SKM-1 (cell line): ENCODE results near the gene ATRNL1.

Experiments
- DNase-seq: peaks from one replicate; lab custom pipeline; 2025; ENCODE audit not compliant: unreplicated experiment; lab: John Stamatoyannopoulos, UW

Gene ATRNL1, protein sequence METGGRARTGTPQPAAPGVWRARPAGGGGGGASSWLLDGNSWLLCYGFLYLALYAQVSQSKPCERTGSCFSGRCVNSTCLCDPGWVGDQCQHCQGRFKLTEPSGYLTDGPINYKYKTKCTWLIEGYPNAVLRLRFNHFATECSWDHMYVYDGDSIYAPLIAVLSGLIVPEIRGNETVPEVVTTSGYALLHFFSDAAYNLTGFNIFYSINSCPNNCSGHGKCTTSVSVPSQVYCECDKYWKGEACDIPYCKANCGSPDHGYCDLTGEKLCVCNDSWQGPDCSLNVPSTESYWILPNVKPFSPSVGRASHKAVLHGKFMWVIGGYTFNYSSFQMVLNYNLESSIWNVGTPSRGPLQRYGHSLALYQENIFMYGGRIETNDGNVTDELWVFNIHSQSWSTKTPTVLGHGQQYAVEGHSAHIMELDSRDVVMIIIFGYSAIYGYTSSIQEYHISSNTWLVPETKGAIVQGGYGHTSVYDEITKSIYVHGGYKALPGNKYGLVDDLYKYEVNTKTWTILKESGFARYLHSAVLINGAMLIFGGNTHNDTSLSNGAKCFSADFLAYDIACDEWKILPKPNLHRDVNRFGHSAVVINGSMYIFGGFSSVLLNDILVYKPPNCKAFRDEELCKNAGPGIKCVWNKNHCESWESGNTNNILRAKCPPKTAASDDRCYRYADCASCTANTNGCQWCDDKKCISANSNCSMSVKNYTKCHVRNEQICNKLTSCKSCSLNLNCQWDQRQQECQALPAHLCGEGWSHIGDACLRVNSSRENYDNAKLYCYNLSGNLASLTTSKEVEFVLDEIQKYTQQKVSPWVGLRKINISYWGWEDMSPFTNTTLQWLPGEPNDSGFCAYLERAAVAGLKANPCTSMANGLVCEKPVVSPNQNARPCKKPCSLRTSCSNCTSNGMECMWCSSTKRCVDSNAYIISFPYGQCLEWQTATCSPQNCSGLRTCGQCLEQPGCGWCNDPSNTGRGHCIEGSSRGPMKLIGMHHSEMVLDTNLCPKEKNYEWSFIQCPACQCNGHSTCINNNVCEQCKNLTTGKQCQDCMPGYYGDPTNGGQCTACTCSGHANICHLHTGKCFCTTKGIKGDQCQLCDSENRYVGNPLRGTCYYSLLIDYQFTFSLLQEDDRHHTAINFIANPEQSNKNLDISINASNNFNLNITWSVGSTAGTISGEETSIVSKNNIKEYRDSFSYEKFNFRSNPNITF (N-terminal part only)

DNA sequence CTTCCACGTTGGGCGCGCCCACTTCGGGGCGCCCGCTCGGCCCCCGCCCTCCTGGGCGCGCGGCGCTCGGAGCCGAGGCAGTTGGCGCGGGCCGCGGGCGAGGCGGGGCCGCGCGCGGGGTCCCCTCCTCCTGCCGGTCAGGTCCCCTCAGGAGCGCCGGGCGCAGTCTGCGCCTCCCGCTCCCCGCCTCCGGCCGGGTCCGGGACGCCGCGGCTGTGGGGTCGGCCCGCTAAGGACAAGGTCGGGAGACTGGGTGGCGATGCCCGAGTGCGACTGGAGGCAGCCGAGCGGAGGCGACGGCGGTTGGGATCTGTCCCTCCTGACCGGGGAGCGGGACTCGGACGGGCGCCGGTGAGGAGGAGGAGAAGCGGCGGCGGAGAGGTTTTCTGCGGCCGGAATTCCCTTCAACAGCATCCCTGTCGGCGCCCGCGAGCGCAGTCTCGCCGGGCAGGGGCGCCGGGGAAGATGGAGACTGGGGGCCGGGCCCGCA is at the start of gene ATRNL1:
Gene ATRNL1, plus strand, starts transcription at position 80 of the 490 bp plus-strand sequence. Its CDS starts 386 bp downstream, at position 466.
- no peak for DNase-seq

DNA sequence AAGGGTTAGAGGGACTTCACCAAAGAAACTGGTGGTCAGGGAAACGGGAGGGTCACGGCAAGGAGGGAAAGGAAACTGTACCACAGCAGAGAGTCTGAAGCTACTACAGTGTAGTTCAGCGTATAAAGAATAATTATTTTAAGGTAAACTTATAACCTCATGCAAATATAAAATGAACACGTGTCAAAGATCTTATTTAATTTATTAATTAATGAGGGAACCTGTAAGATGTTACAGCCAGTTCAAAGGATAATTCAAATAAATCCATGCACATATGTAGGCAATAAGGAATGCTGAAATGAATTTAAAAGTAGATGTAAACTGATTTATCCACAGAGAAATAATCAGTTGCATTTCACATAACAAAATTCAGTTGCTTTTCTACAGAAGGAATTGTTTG is 49.4 kb upstream of the ATRNL1 start:
- no peak for DNase-seq

DNA sequence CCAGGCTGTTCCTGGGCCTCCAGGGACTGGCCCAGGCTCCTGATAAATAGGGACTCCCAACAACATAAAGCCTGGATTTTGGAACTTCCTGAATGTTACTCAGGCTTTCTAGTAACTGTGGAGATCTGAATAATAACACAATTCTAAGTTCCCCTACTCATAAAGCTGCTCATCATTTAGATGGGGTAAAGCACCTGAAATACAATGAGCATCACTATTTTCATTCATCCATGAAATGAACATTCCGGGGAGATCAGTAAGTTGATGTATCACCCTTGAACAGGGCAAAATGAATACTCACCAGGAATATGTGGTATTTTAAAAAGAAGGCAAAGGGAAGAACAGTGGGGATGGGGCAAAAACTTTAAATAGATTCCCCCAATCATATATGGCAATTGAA is 48.3 kb upstream of the ATRNL1 start:
- no peak for DNase-seq

DNA sequence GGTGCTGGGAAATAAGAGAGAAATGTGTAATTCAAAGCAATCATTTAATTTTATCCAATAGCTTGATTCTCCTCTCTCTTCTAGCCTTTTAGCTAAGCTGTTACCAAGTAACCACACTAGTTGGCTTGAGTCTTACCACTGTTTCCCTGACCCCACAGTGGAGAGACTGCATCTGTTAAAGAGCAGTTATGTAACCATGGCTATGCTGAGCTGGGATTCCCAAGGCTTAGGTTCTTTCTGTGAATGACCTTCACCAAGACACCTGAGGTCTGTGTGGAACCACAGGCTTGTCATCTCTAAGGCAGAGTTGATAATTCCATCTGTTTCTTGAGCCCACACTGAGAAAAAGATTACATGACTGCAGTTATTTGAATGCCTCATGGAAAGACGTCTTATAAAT is 47.7 kb upstream of the ATRNL1 start:
- no peak for DNase-seq

DNA sequence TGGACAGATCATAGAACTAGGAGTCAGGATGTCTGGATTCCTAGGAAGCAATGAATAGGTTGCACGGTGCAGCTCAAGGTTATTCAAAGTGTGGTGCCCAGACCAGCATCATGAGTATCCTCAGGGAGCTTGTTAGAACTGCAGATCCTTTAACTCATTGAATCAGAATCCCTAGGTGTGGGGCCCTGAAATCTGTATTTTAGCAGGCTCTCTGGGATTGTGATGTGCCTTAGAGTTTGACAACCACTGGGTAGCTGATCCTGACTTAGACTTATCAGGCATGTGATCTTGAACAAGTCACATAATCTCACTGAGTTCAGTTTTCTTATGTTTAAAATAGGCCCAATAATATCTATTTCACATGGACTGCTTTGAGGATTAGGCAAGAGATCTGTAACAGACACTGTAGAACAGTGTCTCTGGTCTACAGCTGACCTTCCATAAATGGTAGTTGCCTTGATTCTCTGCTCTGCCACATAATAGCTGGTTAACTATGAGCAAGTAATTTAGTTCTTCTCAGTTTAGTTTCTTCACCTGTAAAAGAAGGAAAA is 46.4 kb upstream of the ATRNL1 start:
- DNase-seq, result no peak

DNA sequence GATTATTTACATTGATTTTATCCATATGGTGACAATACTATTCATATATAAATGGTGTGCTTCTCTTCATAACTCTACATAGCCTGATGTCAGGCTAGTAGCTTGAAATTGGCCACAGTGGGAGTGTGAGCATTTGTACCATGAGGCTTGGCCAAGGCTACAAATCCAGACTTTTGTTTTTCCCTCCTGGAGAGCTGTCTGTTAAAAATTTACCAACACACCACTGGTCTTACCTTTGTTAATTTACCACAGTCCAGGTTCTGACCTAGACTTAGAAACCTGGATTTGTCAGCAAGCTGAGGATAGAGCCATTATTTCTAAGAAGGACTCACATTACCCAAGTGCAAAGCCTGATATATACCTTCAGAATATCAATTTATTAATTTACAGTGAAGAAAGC is 45.5 kb upstream of the ATRNL1 start:
- no peak for DNase-seq

DNA sequence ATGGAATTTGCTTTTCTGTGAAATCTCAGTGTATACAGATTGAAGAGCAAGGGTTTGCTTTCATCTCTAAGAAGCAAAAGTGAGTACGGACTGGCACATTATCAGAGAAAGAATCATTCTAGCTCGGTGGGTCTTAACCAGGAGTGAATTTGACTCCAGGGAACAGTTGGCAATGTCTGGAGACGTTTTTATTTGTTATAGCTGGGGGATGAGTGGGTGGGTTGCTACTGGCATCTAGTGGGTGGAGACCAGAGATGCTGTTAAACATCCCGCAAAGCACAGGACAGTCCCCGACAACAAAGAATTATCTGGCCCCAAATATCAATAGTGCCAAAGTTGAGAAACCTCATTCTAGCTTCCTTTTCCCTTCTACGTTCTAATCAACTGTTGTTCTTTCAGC is 43.8 kb upstream of the ATRNL1 start:
- DNase-seq, result no peak

DNA sequence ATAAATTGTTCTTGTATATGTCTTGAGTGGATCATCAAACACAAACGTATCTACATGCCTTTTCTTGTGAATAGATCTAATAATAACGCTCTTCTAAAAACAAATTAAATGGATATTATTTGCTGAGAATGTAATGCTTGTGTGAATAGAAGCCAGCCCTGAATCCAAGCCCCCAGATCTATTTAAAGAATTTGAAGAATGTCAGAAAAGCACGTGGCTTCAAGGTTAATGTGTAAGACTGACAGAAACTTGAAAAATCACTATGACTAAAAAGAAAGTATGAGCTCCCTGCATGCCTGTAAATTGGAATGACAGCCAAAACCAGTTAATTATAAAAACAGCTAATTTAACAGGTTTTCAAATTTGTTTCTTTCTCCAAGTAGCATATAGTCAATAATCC is 43.2 kb upstream of the ATRNL1 start:
- no peak for DNase-seq

DNA sequence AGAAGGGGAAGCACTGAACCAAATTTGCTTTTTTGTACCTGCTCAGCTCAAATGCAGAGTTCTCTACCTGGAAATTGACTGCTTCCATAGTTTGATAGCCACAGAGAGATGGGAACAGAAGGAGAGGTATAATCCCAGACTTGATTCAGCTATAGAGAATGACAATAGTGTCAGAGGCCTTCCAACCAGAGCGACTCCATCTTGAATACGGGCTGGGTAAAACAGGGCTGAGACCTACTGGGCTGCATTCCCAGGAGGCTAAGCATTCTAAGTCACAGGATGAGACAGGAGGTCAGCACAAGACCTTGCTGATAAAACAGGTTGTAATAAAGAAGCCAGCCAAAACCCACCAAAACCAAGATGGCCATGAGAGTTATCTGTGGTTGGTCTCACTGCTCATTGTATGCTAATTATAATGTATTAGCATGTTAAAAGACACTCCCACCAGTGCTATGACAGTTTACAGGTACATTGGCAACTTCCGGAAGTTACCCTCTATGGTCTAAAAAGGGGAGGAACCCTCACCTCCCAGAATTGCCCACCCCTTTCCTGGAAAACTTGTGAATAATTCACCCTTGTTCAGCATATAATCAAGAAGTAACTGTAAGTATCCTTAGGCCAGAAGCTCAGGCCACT is 42.7 kb upstream of the ATRNL1 start:
- no peak for DNase-seq

DNA sequence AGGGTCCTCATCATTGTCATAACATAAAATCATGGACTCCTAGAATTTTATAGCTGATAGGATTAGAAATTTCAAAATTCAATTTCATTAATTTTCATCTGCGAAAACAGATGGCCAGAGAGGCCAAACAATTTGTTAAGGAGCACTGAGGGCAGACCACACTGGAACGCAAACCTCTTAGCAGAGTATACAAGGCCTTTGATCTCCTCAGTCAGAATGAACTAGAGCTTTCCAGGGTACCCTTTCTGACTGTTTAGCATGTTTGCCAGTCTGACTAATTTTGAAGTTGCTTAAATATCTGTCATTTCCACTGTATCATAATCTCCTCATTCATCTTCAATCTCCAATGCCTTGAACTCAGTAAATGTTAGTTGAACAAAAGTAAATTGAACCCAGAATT is 41.9 kb upstream of the ATRNL1 start:
- DNase-seq, result no peak

DNA sequence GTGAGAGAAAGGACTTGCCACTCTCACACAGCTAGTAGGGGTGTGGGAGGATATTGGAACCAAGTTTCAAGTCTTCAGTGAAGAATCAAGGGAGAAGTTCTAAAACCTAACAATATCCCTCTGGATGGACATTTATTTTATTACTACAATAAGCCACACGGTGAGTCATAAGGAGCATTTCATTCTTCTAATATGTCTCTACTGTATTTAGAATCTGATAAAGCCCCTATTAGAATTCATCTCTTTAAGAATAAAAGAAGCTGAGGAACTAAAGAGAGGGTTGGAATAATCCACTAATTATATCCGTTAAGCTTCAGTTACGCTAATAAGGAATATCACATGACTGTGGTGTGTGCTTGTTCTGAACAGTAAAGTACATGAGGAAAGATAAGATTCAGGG is 40.9 kb upstream of the ATRNL1 start:
- no peak for DNase-seq

DNA sequence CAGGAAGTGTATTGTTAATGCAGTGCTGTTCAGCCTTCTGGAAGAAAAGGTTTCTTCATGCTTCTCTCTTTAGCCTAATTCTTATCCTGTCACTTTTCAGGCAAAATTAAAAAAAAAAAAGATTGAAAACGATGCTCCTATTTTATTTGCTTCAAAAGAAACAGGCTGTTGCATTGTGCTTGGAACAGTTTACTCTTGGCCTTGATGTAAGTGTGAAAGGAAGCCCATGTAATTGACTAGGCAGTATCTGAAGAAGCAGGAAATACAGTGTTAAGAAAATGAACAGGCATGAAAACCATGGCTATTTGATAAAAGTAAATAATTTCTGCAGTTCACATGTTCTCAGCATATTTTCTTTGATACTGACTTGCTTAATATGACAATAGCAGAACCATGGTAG is 40.4 kb upstream of the ATRNL1 start:
- no peak for DNase-seq

DNA sequence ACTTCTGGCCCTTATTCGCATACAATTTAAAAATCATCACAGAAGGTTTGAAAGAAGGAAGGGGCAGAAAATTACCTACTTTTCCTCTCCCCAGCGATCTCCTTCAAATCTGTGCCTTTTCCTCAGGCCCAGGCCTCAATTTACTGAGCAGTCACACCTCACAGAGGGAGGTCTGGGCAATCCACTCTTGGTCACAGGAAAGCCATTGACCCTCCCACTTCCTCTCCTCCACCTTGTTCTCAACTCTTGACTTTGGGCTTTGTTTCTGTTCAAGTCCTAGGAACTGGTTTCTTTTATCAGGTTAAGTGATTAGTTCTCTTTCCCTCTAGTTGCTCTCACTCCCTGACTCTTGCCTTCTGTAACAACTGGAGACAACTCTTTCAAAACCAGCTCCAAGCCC is 37.0 kb upstream of the ATRNL1 start:
- DNase-seq, result no peak

DNA sequence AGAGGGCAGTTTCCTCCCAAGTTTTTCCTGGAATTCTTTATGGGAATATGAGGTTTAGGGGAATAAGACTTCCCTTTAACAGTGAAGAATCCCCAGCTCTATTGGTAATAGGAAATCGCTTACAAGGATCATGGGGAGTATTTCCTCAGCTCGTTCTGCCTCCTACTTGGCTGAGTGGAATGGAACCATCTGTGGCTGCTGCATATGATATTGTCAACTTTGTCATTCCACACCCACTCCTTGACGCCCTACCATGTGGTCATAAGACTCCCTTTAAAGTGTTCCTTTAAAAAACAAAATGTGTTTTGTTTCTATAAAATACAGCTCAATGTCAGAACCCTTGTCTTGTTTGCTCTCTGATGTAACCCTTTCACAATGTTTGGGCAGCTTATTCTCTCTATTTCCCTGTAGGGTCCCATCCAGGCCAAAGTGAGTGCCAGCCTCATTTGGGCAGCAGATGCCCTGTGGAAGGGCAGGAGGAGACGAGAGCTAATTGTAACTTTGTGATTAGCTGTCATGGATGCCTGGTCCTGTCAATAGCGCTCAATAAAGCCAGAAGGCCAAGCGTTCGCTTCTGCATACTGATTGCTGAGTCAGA is 33.8 kb upstream of the ATRNL1 start:
- DNase-seq, result no peak

DNA sequence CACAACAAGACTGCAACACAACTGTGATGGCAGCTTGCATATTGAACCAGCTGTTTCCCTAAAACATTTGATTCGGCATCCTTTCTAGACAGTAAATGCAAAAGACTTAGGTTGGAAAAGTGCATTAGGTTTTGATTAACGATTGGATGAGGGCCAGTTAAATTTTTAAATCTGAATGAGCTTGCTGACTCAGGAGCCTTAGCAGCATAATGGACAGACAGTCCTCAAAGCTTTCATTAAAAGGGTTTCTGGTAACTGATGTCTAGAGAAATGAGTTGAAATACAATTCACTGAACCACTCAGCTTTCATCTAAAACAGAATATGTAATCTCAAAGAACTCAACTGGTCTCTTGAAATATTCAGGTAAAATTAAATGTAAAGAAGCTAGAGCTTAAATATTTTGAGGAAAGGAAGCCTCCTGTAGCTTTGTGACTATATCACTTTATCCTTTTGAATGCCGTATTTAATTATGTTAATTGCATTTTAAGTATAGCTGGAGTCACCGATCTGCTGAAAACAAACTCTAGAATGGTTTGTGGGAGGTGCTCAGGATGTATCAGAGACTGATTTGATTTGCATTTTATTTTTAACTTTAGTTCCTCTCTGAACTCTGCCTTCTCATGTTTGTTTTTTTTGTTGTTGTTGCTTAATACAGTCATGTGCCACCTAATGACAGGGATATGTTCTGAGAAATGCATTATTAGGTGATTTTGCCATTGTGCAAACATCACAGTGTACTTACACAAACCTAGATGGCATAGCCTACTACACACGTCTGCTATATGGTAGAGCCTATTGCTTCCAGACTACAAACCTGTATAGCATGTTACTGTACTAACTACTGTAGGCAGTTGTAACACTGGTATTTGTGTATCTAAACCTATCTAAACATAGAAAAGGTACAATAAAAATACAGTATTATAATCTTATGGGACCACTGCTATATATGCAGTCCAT is 29.2 kb upstream of the ATRNL1 start:
- no peak for DNase-seq

DNA sequence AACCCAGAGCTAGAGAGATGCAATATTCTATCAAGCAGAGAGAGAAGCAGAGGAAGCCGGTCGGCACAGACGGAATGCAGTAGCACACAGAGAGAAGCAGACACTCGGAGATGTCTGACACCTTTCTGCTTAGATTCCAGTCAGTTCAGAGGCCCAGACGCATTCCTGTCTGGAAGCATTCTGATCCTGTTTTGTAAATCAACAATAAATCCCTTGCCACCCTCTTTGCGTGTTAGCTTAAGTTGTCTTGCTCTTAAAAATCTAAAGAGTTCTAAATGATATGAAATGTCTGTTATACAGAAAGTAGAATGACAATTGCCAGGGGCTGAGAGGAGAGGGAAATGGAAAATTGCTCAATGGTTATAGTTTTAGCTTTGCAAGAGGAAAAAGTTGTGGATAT is 27.4 kb upstream of the ATRNL1 start:
- no peak for DNase-seq

DNA sequence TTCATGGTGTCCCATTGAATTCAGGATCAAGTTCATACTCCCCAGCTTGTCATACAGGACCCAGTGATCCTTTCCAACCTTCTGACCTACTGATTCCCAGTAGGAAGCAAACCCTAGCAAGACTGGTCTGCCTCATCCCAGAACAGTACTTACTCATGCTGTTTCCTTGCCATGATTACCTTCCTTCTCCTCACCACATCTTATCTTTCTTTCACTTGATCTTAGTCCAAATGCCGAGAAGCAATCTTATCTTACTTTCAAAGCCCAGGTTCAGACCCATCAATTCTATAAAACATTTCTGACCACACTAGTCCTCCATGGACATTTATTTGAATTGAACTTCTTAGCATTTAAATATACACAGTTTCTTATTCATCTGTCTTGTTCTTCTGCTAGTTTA is 26.6 kb upstream of the ATRNL1 start:
- DNase-seq, result no peak

DNA sequence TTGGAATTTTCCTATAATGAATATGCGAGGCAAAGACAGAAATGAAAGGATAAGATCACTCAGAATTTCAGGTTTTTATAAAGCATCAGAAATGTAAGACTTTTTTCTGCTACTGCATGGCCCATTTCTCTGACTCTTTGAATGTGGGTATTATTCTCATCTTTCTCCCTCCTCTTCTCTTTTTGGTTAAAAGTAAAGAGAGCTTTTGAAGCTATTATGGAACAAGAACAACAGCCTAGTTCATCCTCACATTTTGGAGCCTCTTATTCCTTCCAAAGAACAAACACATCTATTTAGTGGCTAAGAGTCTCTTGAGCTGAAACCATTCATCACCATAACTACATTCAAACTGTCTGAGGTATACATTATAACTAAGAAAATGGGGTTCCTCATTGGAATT is 19.4 kb upstream of the ATRNL1 start:
- no peak for DNase-seq

DNA sequence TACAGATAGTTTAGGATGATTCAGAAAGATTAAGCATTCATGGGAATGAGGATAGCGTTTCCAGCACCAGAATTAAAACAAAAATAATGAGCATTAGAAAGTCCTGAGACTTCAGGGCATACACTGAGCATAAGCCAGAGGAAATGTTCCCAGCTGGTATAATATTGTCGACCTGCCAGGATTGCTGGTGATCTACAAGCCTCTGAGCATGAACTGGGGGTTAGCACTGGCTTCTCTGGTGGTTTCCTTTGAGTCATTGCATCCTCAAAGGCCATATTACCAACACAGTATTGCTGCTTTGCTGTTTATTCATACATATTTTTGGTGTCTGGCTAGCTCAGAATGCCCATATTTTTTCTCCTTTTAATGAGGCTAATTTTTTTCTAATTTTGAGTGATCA is 10.7 kb upstream of the ATRNL1 start:
- DNase-seq, result no peak
